GM12801 (cell line): ENCODE measurements around the gene SHQ1.

Experiments used
- TF ChIP-seq, protein P1 (sequence below): IDR thresholded peaks from one replicate; pipeline ENCODE4 v1.5.1; 2011; ENCODE audit warnings: control low read depth; ENCODE audit not compliant: insufficient read length; ENCODE audit errors: extremely low read depth

Gene SHQ1

GRCh38 chr3:72872183-72872582 lies 23.9 kb upstream of the SHQ1 start:
- TF ChIP-seq, protein P1, sequence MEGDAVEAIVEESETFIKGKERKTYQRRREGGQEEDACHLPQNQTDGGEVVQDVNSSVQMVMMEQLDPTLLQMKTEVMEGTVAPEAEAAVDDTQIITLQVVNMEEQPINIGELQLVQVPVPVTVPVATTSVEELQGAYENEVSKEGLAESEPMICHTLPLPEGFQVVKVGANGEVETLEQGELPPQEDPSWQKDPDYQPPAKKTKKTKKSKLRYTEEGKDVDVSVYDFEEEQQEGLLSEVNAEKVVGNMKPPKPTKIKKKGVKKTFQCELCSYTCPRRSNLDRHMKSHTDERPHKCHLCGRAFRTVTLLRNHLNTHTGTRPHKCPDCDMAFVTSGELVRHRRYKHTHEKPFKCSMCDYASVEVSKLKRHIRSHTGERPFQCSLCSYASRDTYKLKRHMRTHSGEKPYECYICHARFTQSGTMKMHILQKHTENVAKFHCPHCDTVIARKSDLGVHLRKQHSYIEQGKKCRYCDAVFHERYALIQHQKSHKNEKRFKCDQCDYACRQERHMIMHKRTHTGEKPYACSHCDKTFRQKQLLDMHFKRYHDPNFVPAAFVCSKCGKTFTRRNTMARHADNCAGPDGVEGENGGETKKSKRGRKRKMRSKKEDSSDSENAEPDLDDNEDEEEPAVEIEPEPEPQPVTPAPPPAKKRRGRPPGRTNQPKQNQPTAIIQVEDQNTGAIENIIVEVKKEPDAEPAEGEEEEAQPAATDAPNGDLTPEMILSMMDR, result no peak

DNA sequence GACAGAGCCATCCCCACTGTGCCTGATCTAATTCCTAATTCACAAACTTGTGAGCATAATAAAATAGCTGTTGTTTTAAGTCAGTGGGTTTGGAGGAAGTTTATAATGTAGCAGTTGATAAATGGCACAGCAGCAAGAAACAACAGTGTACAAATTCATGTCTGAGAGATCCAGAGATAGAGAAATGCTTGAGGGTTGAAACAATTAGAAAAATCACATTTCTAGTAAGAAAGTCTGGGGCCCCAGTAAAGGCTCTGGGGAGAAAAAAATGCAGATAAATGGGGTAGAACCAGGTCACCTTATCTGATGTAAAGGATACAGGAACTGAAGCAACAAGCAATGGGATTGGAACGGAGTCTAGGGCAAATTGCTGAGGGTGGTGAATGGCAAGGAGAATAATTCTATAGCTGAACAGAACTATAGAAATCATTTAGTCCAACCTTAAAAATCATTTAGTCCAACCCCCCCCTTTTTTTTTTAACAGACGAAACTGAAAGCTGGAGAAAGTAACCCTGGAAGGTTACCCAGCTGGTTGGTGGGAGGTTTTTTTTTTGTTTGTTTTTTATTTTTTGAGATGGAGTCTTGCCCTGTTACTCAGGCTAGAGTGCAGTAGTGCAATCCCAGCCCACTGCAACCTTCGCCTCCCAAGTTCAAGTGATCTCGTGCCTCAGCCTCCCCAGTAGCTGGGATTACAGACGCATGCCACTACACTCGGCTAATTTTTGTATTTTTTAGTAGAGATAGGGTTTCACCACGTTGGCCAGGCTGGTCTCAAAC lies 14.3 kb upstream of the SHQ1 start:
- TF ChIP-seq, protein P1, result no peak

- TF ChIP-seq, protein P1, result no peak
These were observed 12.6 kb upstream of the SHQ1 start for GRCh38 chr3:72860846-72861245.

DNA sequence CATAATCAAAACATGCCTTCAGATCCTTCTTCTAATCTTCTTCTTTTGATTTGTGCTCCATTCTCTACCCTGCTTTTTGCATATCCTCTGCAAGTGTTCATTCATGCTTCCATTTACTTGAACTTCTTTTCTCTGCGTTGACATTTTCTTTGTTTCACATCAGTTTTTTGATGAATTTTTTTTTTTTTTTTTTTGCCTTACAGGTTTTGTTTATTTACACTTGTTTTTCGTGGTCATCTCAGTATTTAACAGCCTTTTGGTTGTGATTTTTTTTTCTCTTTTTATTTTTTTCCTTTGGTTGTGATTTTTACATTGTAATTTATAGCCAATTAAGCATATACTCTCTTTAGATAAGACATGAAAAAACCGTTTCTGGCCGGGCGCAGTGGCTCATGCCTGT lies 11.8 kb upstream of the SHQ1 start:
- TF ChIP-seq, protein P1, result no peak

- TF ChIP-seq, protein P1, result no peak
These were observed 6.8 kb upstream of the SHQ1 start for GRCh38 chr3:72855001-72855400.

- TF ChIP-seq, protein P1, result no peak
These were observed 447 bp upstream of the SHQ1 start for GRCh38 chr3:72848703-72849081.

DNA sequence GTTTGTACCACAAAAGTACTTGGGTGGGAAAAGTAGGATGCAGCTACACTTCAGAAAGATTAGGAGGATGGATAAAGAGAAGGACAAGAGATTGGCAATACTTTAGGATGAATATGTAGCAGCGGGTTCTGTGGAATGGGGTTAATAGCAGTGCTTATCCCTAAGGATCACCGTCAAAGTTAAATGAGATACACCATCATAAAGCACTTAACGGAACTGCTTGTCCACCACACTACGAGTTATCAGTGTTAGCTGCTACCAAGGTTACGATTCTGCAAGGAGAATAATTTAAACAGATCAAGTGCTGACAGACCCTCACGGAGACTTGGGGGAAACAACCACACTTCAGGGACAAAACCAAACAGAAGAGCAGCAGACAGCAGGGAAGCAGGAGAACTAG lies 963 bp downstream of the SHQ1 start:
- TF ChIP-seq, protein P1, result no peak
